Endometrial microvascular endothelial cells (primary cell): ENCODE results near the gene BTBD18. TPM values are rescaled to one million over a fixed set of nuclear protein-coding genes. Genes with fewer than 3 reads are reported as not detected.

Experiments used
- in situ Hi-C: cut with HindIII; loops from 2 replicates; pipeline ENCODE4 v1.10.0; 2017; ENCODE audit warnings: low sequenced_read_pairs, low pct_unique_long_range_greater_than_20kb; ENCODE audit errors: inconsistent ontology term
- total RNA-seq: library from RNA; depleted of rRNA; stranded (reverse); fragments of >200 nt; gene quantifications from one replicate; pipeline ENCODE4 v1.2.3, GENCODE V29; 2015; ENCODE audit errors: inconsistent ontology term

Gene BTBD18
- not detected for total RNA-seq

- in situ Hi-C loops: loop anchor here (5.0 kb wide), 1 partner anchor 51 kb away; no protein-coding TSS in a partner anchor
These were observed at the start of gene BTBD18 for GRCh38 chr11:57751676-57752253. Gene BTBD18, minus strand, starts transcription at chr11:57751819. Its CDS starts 631 bp downstream, at chr11:57751188.

DNA sequence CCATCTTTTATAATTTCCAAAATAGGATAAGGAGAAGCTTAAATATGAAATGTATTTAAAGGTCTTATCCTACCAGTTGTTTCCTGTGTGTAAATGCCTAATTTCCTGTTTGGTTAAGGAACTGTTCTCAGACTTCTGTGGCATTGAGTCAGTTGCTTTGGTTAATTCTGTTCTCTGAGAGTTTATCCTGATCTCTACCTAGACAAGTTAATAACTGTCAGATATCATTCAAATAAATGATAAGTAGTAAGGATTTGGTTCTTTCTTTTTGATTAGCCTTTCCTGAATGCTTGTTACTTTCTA is 49.5 kb upstream of the BTBD18 start:
- in situ Hi-C loops: loop anchor here (5.0 to 10.0 kb wide), 2 partner anchors 49 to 106 kb away; partner anchors contain the start of gene BTBD18

DNA sequence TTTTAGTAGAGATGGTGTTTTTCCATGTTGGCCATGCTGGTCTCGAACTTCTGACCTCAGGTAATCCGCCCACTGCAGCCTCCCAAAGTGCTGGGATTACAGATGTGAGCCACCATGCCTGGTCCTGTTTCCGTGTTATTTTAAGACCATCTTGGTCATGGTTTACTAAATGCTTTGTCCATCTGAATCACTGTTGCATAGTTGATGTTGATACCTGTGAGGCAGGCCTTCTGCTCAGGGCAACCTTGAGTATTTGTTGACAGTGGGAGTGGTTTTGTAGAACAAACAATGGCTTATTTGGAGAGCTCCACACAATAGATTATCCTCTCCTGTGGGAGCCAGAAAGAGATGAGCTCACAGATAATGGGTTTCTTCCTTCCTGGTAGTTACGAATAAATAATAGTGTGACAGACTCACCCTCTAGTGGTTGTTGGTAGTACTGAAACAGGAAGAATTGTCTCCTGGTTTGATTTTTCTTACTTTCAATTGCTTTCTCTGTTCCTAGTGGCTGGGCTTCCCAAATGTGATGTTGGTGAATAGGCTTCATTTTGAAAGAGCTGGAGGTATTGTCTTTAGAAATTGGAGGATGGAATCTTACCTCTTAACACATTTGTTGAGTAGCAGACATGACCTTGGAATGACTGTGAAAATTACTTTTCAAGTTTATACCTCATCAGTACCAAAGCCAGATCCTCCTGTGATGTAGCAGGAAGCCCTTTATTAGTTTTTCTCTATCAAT is 49.0 kb upstream of the BTBD18 start:
- in situ Hi-C loops: loop anchor here (5.0 to 10.0 kb wide), 2 partner anchors 48 to 106 kb away; partner anchors contain the start of gene BTBD18

DNA sequence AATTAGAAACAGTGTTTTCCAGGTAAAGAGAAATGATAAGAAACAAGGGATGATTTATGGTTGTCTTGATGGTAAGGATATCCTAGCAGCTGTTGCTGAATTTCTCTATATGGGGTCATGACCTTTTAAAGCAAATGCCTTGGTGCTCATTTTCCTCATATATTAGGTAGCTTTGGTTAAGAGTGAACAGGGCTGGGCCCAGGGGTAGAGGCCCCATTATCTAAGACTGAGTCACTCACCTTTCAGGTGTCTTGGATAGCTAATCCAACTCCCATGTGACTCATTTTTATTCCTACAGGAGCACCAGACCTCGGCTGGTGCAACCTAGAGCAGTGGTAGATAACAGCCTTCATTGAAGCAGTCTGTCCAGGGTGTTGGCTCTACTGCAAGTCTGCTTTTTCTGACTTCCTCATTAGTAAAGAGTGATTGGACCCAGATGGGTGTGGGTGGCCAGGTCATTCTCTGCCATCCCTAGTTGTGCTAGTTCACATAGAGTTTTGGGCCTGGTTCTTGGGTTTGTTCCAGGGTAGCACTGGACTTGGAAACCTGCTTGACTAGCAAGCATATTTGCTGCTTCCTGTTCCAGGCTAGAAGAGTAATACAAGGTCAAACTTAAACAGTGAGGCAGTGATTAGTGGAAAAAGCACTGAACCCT is 47.4 kb upstream of the BTBD18 start:
- in situ Hi-C loops: no loop called here

GRCh38 chr11:57793351-57794115 is 41.9 kb upstream of the BTBD18 start:
- in situ Hi-C loops: no loop called here

DNA sequence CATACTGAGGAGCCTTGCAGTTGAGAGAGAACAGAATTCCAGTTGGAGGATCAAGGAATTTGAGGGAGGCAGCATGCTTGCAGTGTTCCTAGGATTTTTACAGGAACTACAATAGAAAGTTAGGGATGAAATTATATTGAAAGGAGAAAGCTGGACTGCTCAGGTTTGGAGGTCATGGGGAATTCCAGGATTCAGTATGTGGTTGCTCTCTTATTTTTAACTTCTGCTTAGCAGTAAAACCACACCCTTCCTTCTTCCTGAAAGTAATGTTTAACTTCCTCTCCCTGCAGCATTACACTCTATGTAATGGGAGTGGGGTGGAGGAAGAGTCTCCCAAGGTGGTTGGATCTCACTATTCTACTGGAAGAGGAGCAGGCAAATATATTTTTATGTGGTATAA is 41.3 kb upstream of the BTBD18 start:
- in situ Hi-C loops: no loop called here

DNA sequence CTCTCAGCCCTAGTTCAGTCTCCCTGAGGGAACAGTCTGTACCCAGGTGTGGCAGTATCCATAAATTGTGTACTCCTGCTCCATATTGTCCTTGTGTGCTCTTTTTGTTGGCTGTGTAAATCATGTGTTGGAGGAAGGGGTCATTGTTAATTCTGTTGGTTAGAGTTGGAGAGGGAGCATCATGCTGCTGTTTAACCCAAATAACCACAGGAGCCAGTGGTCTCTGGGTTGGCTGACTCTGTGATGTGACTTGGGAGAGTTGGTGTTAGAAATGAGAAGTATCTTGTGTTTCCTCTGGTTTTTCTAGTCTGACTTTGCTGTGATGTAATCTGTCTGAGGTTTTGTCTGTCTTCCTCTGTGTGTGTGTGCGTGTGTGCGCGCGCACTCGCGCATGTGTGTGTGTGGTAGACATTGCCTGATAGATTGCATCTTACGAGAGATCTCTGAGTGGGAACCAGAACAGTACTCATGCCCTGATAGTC is 40.5 kb upstream of the BTBD18 start:
- in situ Hi-C loops: no loop called here

DNA sequence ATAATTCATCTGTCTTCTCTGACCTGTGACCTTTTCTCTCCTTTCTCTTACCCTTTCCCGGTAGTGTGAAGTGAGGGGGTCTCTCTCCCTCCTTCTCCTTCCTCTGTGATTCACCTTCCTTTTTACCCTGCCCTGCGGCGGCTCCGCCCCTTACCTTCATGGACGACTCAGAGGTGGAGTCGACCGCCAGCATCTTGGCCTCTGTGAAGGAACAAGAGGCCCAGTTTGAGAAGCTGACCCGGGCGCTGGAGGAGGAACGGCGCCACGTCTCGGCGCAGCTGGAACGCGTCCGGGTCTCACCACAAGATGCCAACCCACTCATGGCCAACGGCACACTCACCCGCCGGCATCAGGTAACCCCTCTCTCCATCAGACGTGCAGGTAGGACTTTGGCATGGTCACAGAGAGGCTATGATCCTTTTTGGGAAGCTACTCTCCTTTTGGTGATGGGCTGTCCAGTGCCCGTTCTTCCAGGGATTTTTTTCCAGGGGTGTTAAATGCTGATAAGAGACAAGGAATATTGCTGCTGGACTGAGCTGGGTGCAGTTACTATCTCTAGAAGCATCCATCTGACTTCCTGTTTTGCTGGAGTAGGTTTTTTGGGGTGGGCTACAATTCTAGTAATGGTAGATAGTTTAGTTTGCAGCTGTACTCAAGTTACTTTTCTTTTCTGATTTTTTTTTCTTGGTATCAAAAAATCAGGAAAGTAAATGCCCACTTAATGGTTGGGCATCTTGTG is 39.9 kb upstream of the BTBD18 start:
- in situ Hi-C loops: no loop called here

DNA sequence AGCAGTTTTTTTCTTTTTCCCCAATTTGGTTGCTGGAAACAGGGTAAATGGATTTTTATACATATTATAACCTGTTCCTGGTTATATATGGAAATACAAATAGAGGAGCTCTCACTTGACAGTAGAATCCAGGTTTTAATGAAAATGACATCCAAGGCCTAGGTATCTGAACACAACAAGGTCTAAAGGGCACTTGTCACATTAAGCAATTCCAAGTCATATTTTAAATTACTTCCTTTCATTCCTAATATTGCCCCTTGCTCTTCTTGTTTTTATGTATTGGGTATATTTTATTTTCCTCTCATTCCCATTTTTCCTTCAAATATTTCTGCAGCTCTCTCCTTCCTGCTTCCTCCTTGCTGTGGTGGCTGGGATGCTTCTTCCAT is 37.1 kb upstream of the BTBD18 start:
- in situ Hi-C loops: no loop called here

GRCh38 chr11:57787920-57788702 is 36.5 kb upstream of the BTBD18 start:
- in situ Hi-C loops: no loop called here

- in situ Hi-C loops: no loop called here
These were observed 35.5 kb upstream of the BTBD18 start for GRCh38 chr11:57787006-57787604.

DNA sequence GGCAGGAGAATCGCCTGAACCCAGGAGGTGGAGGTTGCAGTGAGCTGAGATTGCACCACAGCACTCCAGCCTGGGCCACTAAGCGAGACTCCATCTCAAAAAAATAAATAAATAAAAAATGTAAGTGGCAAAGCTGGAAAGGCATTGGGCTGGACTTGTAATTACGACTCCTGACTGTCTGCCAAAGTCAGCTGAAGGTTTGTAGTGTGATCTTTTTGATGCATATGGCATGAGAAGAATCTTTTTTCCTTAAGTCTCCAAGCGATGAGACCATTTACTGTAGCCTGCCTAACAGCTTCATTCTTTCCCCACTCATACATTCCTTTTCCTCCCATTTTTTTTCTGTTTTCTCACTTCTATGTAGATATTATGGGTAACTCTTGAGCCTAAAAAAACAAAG is 34.8 kb upstream of the BTBD18 start:
- in situ Hi-C loops: no loop called here

DNA sequence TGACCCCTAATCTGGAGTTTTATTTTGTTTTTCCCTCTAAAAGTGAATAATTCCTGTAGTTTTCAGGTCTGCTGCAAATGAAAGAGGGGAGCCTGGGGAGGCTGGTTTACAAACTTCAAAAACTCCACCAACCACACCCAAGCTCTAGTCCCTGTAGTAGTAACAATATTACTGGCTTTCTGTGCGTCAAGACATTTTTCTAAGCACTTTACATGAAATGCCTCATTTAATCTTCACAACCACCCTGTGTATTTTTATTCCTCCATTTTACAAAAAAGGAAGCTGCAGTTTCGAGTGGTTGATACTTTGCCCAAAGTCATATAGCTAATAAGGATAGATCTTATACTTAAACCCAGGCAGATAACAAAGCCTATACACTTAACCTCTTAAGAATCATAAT is 33.5 kb upstream of the BTBD18 start:
- in situ Hi-C loops: no loop called here

DNA sequence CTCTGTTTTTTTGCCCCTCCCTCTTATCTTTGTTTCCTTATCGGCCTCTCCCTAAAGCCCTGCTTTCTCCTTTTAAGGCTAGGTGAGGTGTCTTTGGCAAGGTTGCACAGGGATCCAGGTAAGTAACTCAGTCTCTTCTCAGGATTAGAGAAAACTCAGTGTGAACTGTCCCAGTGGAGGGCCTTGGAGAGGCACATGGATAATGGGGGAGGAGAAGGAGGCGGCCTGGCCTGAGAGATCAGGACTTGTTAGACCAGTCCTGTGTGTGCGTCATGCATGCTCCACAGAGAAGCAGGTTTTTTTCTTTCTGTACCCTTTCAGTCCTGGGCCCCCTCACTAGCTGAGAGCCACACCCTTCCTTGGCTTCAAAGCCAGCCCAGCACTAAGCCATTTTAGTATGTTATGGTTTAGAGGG is 29.9 kb upstream of the BTBD18 start:
- in situ Hi-C loops: no loop called here

- in situ Hi-C loops: no loop called here
These were observed 27.7 kb upstream of the BTBD18 start for GRCh38 chr11:57779276-57779675.

GRCh38 chr11:57778318-57779037 is 26.9 kb upstream of the BTBD18 start:
- in situ Hi-C loops: no loop called here

- in situ Hi-C loops: no loop called here
These were observed 26.3 kb upstream of the BTBD18 start for GRCh38 chr11:57777969-57778317.
